WI38 (cell line): ENCODE measurements around the gene KCNJ5.
A peak's percentile ranks its signal among the peaks of the same experiment; 100 is the strongest.

Experiments
- H3K4me3 ChIP-seq: 2 replicates; pipeline ENCODE4 v1.5.1; 2011; ENCODE audit warnings: low read depth, mild to moderate bottlenecking, control low read depth, low read length
- TF ChIP-seq, protein P1 (sequence below): IDR thresholded peaks from 2 replicates; pipeline ENCODE4 v1.5.1; 2012; ENCODE audit warnings: low read depth, mild to moderate bottlenecking, control low read depth, low read length

KCNJ5 gene

DNA sequence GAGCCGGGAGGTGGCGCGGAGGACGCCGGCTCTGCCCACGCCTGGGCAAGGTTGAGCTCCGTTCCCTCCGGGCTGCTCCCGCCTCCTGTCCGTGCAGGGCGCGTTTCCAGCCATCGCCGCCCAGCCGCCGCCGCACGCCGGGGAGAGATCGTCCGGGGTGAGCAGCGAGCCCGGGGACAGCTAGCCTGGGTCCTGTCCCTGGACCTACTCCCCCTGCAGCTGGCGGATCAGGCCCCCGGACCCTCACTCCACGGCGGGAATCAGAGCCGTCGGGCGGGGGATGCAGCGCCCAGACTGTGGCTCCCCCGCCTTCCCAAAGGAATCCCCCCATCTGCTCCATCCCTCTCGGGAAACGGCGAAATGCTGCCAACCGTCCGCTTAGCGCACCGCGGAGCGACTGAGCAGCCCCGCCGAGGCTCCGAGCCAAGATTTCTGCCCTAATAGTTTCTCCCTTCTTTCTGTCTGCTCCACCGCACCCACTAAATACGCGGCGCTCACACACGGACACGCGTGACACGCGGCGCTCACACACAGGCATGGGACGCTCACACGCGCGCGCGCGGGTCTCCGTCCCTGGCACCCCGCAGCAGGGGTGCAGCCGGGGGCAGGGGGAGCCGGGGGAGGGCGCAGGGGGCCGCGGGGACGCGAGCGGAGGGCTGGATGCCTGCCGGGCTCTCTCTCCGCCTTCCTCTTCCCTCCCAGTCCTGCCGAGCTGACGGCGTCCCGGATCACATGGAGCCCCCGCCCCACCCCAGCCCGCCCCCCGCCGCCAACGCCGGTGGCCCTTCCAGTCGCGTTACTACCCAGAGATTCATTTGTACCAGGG is at the start of gene KCNJ5:
TSS of gene KCNJ5 (plus strand) at position 814 of the 826 bp plus-strand sequence. CDS start 19,918 bp downstream, outside the sequence.
- peak within 1 kb of the TSS; percentile 62 for H3K4me3 ChIP-seq
- TF ChIP-seq, protein P1, sequence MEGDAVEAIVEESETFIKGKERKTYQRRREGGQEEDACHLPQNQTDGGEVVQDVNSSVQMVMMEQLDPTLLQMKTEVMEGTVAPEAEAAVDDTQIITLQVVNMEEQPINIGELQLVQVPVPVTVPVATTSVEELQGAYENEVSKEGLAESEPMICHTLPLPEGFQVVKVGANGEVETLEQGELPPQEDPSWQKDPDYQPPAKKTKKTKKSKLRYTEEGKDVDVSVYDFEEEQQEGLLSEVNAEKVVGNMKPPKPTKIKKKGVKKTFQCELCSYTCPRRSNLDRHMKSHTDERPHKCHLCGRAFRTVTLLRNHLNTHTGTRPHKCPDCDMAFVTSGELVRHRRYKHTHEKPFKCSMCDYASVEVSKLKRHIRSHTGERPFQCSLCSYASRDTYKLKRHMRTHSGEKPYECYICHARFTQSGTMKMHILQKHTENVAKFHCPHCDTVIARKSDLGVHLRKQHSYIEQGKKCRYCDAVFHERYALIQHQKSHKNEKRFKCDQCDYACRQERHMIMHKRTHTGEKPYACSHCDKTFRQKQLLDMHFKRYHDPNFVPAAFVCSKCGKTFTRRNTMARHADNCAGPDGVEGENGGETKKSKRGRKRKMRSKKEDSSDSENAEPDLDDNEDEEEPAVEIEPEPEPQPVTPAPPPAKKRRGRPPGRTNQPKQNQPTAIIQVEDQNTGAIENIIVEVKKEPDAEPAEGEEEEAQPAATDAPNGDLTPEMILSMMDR = no peak

DNA sequence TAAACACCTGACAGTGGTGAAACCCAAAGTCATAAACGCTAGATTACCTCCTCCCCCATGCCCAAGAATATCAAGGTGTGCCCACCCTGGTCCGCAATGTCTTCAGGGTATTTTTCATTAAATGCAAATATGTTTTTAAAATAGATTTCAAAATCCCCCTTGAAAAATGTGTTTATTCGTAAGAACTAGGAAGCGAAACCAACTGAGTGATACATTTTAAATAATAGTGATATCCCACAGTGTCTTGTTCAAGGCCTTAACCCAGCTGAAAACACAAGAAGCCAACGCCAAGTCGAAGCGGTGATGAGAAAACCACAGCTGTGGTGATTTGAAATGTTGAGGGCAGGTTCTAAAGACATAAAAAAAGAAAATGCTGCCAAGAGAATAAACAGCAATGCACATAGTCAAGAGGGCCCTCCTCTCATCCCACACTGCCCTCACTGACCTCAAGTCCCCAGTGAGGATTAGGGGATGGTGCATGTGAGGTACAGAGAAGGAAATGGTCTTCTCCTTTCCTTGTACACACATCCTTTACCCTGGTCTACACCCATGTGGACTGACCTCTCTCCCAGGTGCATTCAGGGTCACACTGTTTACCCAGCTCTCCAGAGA is 49.6 kb upstream of the KCNJ5 start:
- TF ChIP-seq, protein P1 = no peak
- H3K4me3 ChIP-seq = no peak overlapping the region

DNA sequence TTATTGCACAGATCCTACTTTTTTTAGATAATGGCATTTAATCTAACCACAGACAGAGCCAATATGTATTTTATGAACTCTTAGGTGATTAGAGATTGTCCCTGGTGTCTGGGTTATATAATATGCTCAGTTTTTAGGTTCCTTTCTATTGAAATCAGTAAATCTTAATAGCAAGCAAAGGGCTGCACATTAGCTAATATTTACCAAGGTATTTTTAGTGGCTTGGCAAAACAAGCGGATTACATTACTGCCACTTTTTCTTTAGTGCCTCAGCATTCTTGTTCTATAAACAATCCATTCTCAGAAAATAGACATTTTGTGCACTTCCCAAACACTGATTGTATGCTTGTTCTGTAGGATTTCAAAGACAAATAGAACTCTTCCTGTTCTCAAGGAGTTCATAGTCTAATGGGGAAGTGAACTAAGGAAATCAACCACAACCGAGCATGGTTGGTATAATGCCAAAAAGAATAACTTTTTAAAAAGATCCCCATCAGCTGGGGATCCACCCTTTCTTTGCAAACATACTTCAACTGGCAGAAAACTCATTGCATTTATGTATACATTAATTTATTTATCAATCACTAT is 47.9 kb upstream of the KCNJ5 start:
- no peak overlapping the region for H3K4me3 ChIP-seq
- TF ChIP-seq, protein P1 = no peak

DNA sequence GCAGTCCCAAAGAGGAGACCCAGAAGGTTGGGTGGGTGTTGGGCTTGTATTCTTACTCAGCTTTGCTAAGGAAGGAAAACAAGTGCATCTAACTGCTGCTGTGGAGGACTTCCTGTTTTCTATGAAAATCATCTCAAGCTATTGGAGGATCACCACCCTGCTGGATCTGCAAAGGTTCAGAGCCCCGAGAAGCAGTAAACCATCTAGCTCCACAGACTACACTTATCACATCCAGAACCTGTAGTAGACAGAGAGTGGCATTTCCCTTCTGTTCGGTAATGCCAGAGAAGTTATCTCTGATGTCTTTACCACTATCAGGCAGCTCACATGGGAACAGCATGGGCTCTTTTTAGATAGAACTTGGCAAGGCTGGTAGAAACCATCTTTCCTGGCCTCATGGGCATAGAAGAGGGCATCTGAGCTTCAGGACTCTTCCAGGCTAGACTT is 45.8 kb upstream of the KCNJ5 start:
- TF ChIP-seq, protein P1 = no peak

DNA sequence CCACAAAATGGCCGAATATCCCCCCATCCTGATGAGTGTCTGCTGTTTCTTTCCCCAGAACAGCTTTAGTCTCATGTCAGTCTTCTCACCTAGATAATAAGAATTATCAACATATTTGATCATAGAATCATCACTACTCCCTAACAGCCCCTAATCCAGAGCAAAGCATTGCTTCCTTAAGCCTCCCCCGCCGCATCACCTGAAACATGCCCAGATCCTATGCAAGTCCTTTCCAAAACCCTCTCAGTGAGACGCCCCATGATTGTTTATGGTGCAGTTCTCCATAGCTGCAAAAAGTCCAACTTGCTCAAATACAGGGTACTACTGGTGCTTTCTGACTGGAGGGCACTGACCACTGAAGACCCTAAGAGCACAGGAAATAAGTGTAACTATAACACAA is 44.2 kb upstream of the KCNJ5 start:
- TF ChIP-seq, protein P1 = no peak
- H3K4me3 ChIP-seq = no peak overlapping the region

More for the DNA sequence above, 45.8 kb upstream of the KCNJ5 start:
- no peak overlapping the region for H3K4me3 ChIP-seq

DNA sequence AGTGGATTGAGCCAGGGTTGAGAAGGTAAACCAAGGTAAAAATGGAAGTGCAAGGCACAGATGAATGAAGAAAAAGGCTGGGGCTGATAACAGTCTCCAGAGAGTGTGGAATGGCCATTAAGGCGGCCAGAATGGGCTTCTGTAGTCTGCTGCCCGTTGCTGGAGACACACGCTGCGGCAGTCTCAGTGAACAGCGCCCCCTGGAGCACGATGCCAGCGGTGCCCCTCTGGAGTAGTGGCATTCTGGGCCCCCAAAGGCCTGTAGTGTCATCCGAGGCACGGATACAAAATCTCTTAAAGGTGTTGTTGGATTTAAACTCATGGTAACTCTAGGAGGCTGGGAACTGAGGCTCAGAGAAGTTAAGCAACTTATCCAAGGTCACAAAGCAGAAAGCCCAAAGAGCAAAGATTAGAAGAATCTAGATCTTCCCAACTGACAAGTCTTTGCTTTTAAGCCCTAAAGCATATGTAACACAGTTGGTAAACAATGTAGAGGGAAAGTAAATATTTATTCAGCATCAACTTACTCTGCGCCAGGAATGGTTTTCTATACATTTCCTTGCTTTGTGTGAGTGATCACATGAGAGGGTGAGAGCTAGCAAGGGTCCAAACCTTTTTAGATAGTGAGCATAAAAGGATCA is 42.2 kb upstream of the KCNJ5 start:
- H3K4me3 ChIP-seq = no peak overlapping the region
- TF ChIP-seq, protein P1 = peak; percentile 70
